Measurements from ENCODE around the gene CYFIP1.

GRCh38 chr15:23022156-23022555 lies 42.0 kb upstream of the CYFIP1 start:
- TF ChIP-seq POLR2A (IDR thresholded peaks at IDR 0.05) (no peak), CTCF (IDR thresholded peaks at IDR 0.05) (no peak)

Data from testis (tissue), 2 donors.